IMR-90 (cell line): ENCODE data around the gene SAGE1. TPM values are rescaled to one million over a fixed set of nuclear protein-coding genes. Genes with fewer than 3 reads are reported as not detected.

Experiments
- ATAC-seq: fragments of 200-7000 bp; cut with Tn5 transposase; 2 replicates; pipeline ENCODE4 v1.9.1; 2020; ENCODE audit warnings: low read depth, mild to moderate bottlenecking, moderate library complexity
- BruUV-seq: library from RNA; stranded (reverse); fragments of 400-500 nt; replicated peaks from 2 replicates; lab custom pipeline; 2021; lab: Mats Ljungman, UMichigan
- CTCF ChIA-PET: fragments of 300-600 bp; formaldehyde crosslinking; extraction: SDS; loops from one replicate; lab custom pipeline; 2021; ENCODE audit warnings: antibody characterized with exemption; lab: Yijun Ruan, JAX
- POLR2A ChIA-PET: fragments of 300-600 bp; sonication (Branson Sonifier 250); formaldehyde crosslinking; loops from one replicate; lab custom pipeline; 2022; ENCODE audit warnings: antibody characterized with exemption; ENCODE audit not compliant: unreplicated experiment; lab: Charles Lee
- DNase-seq: peaks from one replicate; pipeline ENCODE4 v3.0.0; 2013
- H2AFZ ChIP-seq: replicated peaks from 2 replicates; pipeline ENCODE3; 2013; ENCODE audit warnings: low read length, mild to moderate bottlenecking; ENCODE audit not compliant: poor library complexity
- H2AK5ac ChIP-seq: 2 replicates; pipeline ENCODE4 v1.6.1; 2013; ENCODE audit warnings: low read depth, low read length, inconsistent platforms
- H2AK9ac ChIP-seq: replicated peaks from 2 replicates; pipeline ENCODE3; 2013; ENCODE audit warnings: mild to moderate bottlenecking, low read depth, low read length, moderate library complexity; ENCODE audit not compliant: poor library complexity
- H2BK120ac ChIP-seq: 2 replicates; pipeline ENCODE4 v1.6.1; 2013; ENCODE audit warnings: low read depth, low read length, inconsistent platforms
- H2BK15ac ChIP-seq: 3 replicates; pipeline ENCODE4 v1.6.1; 2013; ENCODE audit warnings: low read depth, low read length, inconsistent platforms
- H2BK20ac ChIP-seq: 2 replicates; pipeline ENCODE4 v1.6.1; 2013; ENCODE audit warnings: low read depth, mild to moderate bottlenecking, inconsistent platforms, low read length, moderate library complexity
- H2BK5ac ChIP-seq: 2 replicates; pipeline ENCODE4 v1.6.1; 2013; ENCODE audit warnings: mild to moderate bottlenecking, low read depth, low read length, inconsistent platforms; ENCODE audit not compliant: poor library complexity, severe bottlenecking
- H3K14ac ChIP-seq: replicated peaks from 2 replicates; pipeline ENCODE4 v1.6.1; 2013; ENCODE audit warnings: low read depth, low read length, inconsistent platforms
- H3K18ac ChIP-seq: 2 replicates; pipeline ENCODE4 v1.6.1; 2013; ENCODE audit warnings: low read depth, low read length, control low read depth
- H3K23ac ChIP-seq: 2 replicates; pipeline ENCODE4 v1.6.1; 2013; ENCODE audit warnings: low read depth, low read length, inconsistent platforms
- H3K27ac ChIP-seq: 2 replicates; pipeline ENCODE4 v1.5.1; 2013; ENCODE audit warnings: mild to moderate bottlenecking, control low read depth, low read length; ENCODE audit not compliant: insufficient read depth
- H3K27me3 ChIP-seq: 2 replicates; pipeline ENCODE4 v1.6.1; 2013; ENCODE audit warnings: low read length; ENCODE audit not compliant: control insufficient read depth, insufficient read depth
- H3K36me3 ChIP-seq: 2 replicates; pipeline ENCODE4 v1.6.1; 2013; ENCODE audit warnings: low read length, mixed read lengths; ENCODE audit not compliant: control insufficient read depth, insufficient read depth
- H3K4ac ChIP-seq: 2 replicates; pipeline ENCODE4 v1.6.1; 2013; ENCODE audit warnings: low read depth, low read length, inconsistent platforms
- H3K4me1 ChIP-seq: 2 replicates; pipeline ENCODE4 v1.6.1; 2013; ENCODE audit warnings: low read length, mixed read lengths; ENCODE audit not compliant: control insufficient read depth, insufficient read depth
- H3K4me2 ChIP-seq: 2 replicates; pipeline ENCODE4 v1.6.1; 2013; ENCODE audit warnings: low read depth, mild to moderate bottlenecking, control low read depth, low read length, moderate library complexity
- H3K4me3 ChIP-seq: 2 replicates; pipeline ENCODE4 v1.5.1; 2013; ENCODE audit warnings: low read depth, mild to moderate bottlenecking, control low read depth, low read length, moderate library complexity; ENCODE audit not compliant: insufficient read depth
- H3K56ac ChIP-seq: 2 replicates; pipeline ENCODE4 v1.6.1; 2013; ENCODE audit warnings: low read length, inconsistent platforms; ENCODE audit not compliant: insufficient read depth; ENCODE audit errors: extremely low read depth
- H3K79me1 ChIP-seq, 2 experiments: 2 replicates each; pipeline ENCODE4 v1.6.1; 2013; ENCODE audit warnings: low read length in 2 of 2, inconsistent platforms in 1 of 2, low read depth in 1 of 2
- H3K9ac ChIP-seq: 2 replicates; pipeline ENCODE4 v1.6.1; 2013; ENCODE audit warnings: low read depth, low read length, control low read depth
- H3K9me1 ChIP-seq: 2 replicates; pipeline ENCODE4 v1.6.1; 2013; ENCODE audit warnings: low read length, inconsistent platforms; ENCODE audit not compliant: insufficient read depth
- H3K9me3 ChIP-seq: 2 replicates; pipeline ENCODE4 v1.6.1; 2013; ENCODE audit warnings: low read length; ENCODE audit not compliant: control insufficient read depth, insufficient read depth
- H4K20me1 ChIP-seq: 2 replicates; pipeline ENCODE4 v1.6.1; 2013; ENCODE audit warnings: low read length, inconsistent platforms; ENCODE audit not compliant: insufficient read depth
- H4K5ac ChIP-seq: 2 replicates; pipeline ENCODE4 v1.6.1; 2013; ENCODE audit warnings: mild to moderate bottlenecking, low read depth, low read length, control low read depth
- H4K8ac ChIP-seq, 2 experiments: 2 replicates each; pipeline ENCODE4 v1.6.1; 2013; ENCODE audit warnings: low read depth in 2 of 2, low read length in 2 of 2, control low read depth in 1 of 2, inconsistent platforms in 1 of 2
- H4K91ac ChIP-seq: 2 replicates; pipeline ENCODE4 v1.6.1; 2013; ENCODE audit warnings: low read depth, low read length, inconsistent platforms; ENCODE audit not compliant: insufficient read depth
- BHLHE40 ChIP-seq: fragments of 150-350 bp; IDR thresholded peaks from 2 replicates; pipeline ENCODE4 v1.6.1; 2016; ENCODE audit warnings: mild to moderate bottlenecking, low read depth, low read length
- CEBPB ChIP-seq: IDR thresholded peaks from 2 replicates; pipeline ENCODE4 v1.6.1; 2012; ENCODE audit warnings: low read depth, low read length, improper control_type of control experiment
- CHD1 ChIP-seq: IDR thresholded peaks from 2 replicates; pipeline ENCODE4 v1.6.1; 2012; ENCODE audit warnings: low read depth, low read length, improper control_type of control experiment
- CTCF ChIP-seq: conservative IDR thresholded peaks from 2 replicates; pipeline ENCODE4 v1.5.1; 2012; ENCODE audit warnings: mild to moderate bottlenecking, low read depth, low read length, improper control_type of control experiment
- ELK1 ChIP-seq: fragments of 150-350 bp; IDR thresholded peaks from 2 replicates; pipeline ENCODE4 v1.6.1; 2016; ENCODE audit warnings: low read depth, mild to moderate bottlenecking, low read length, moderate library complexity, borderline replicate concordance
- FOS ChIP-seq: fragments of 150-350 bp; IDR thresholded peaks from 2 replicates; pipeline ENCODE4 v1.6.1; 2016; ENCODE audit warnings: low read depth, low read length
- MAFK ChIP-seq: IDR thresholded peaks from 2 replicates; pipeline ENCODE4 v1.6.1; 2012; ENCODE audit warnings: low read depth, low read length, improper control_type of control experiment
- MAZ ChIP-seq: IDR thresholded peaks from 2 replicates; pipeline ENCODE4 v1.6.1; 2012; ENCODE audit warnings: low read depth, mild to moderate bottlenecking, low read length, improper control_type of control experiment, moderate library complexity, borderline replicate concordance
- MXI1 ChIP-seq: IDR thresholded peaks from 2 replicates; pipeline ENCODE4 v1.6.1; 2012; ENCODE audit warnings: low read depth, mild to moderate bottlenecking, low read length, moderate library complexity, borderline replicate concordance
- NFE2L2 ChIP-seq: fragments of 150-350 bp; IDR thresholded peaks from 2 replicates; pipeline ENCODE4 v1.6.1; 2016; ENCODE audit warnings: low read depth, mild to moderate bottlenecking, low read length
- POLR2A ChIP-seq: IDR thresholded peaks from 2 replicates; pipeline ENCODE4 v1.6.1; 2012; ENCODE audit warnings: mild to moderate bottlenecking, low read depth, low read length
- RAD21 ChIP-seq: IDR thresholded peaks from 2 replicates; pipeline ENCODE4 v1.6.1; 2012; ENCODE audit warnings: low read length, improper control_type of control experiment
- RCOR1 ChIP-seq: IDR thresholded peaks from 2 replicates; pipeline ENCODE4 v1.6.1; 2012; ENCODE audit warnings: mild to moderate bottlenecking, low read length, improper control_type of control experiment; ENCODE audit not compliant: insufficient replicate concordance
- RFX5 ChIP-seq: IDR thresholded peaks from 2 replicates; pipeline ENCODE4 v1.8.0; 2012; ENCODE audit warnings: low read depth, mild to moderate bottlenecking, low read length, moderate library complexity
- SMC3 ChIP-seq: fragments of 150-350 bp; IDR thresholded peaks from 2 replicates; pipeline ENCODE4 v1.6.1; 2016; ENCODE audit warnings: low read depth, mild to moderate bottlenecking, antibody characterized with exemption, low read length, moderate library complexity
- WGBS, 2 experiments: methylation state at CpG; one replicate each; pipeline versions ENCODE4 v1.1.5 to v1.1.7; 2013; ENCODE audit warnings: missing lambda C conversion rate in 2 of 2; ENCODE audit not compliant: insufficient read length in 1 of 2; ENCODE audit errors: extremely low coverage in 2 of 2; 5-methylcytosine and 5-hydroxymethylcytosine counted together
- dilution Hi-C: fragments of 300-500 bp; cut with HindIII; formaldehyde crosslinking; loops from one replicate; pipeline ENCODE4 v1.14.3; 2018; ENCODE audit warnings: low sequenced_read_pairs; ENCODE audit not compliant: unreplicated experiment
- in situ Hi-C: fragments of 300-500 bp; cut with MboI; formaldehyde crosslinking; loops from 3 replicates; pipeline ENCODE4 v1.14.3; 2019; ENCODE audit warnings: low sequenced_read_pairs, inconsistent platforms, mixed read lengths
- intact Hi-C: fragments of 100-400 bp; cut with micrococcal nuclease; formaldehyde crosslinking; loops from 2 replicates; pipeline ENCODE4 v1.10.0; 2022
- polyA plus RNA-seq, 3 experiments: library from polyadenylated mRNA; depleted of rRNA; stranded (reverse); fragments of >200 nt; gene quantifications; 2 replicates each; pipeline ENCODE4 v1.2.3, GENCODE V29; 2012; ENCODE audit warnings: low replicate concordance in 1 of 3
- total RNA-seq: library from RNA; depleted of rRNA; stranded (reverse); fragments of >200 nt; gene quantifications from 2 replicates; pipeline ENCODE4 v1.2.3, GENCODE V29; 2012
- TF ChIP-seq, protein P1 (sequence below): fragments of 150-350 bp; IDR thresholded peaks from 2 replicates; pipeline ENCODE4 v1.6.1; 2017; ENCODE audit warnings: mild to moderate bottlenecking, antibody characterized with exemption, low read length, low read depth

Gene SAGE1
- total and polyA plus RNA-seq, 2 of the 4 experiments (the other 2 are of a cell fraction): not detected

DNA sequence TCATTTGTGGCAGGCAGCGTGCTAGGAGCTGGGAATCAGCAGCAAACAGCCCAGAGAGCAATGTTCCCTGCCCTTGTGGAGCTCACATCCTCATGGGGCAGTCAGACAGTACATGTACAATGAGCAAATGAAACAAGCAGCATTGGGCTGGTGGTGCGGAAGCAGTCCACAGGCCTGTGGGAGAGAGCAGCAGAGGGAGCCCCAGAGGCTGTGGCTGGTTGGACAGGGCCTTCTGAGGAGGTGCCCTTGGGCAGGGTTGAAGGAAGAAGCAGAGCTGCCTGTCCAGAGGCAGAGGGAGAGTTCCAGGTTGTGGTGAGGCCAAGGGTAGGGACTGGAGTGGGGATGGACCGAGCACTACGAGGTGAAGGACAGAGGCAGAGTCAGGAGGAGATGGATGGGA, 57.8 kb downstream of the SAGE1 start:
- TF ChIP-seq RFX5 (no peak), POLR2A (no peak), MAZ (no peak), BHLHE40 (no peak), NFE2L2 (no peak), CTCF (no peak), ELK1 (no peak), RCOR1 (no peak), MAFK (no peak), MXI1 (no peak), CEBPB (no peak), SMC3 (no peak), CHD1 (no peak), RAD21 (no peak), FOS (no peak)
- TF ChIP-seq, protein P1, sequence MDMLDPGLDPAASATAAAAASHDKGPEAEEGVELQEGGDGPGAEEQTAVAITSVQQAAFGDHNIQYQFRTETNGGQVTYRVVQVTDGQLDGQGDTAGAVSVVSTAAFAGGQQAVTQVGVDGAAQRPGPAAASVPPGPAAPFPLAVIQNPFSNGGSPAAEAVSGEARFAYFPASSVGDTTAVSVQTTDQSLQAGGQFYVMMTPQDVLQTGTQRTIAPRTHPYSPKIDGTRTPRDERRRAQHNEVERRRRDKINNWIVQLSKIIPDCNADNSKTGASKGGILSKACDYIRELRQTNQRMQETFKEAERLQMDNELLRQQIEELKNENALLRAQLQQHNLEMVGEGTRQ: no peak
- DNase-seq (no peak), ATAC-seq (no peak)
- H2AK5ac ChIP-seq: no peak overlapping the region
- POLR2A ChIA-PET: no interaction called here
- no peak overlapping the region for H3K23ac ChIP-seq
- in situ Hi-C loops (no loop called here), intact Hi-C loops (no loop called here), dilution Hi-C loops (no loop called here)
- 52% methylated on average over 4 of the region's 4 CpGs; no CpG with 5 or more reads in 1 of the 2 experiments for WGBS, 2 experiments
- no peak overlapping the region for H3K4me2 ChIP-seq
- no peak overlapping the region for H3K27ac ChIP-seq
- no peak overlapping the region for H2BK120ac ChIP-seq
- H3K79me1 ChIP-seq: no peaks in the 10 kb centered on the region
- no peaks in the 10 kb centered on the region for H4K20me1 ChIP-seq
- H4K91ac ChIP-seq: no peak overlapping the region
- no peaks in the 10 kb centered on the region for H3K36me3 ChIP-seq
- H2BK20ac ChIP-seq: no peak overlapping the region
- no peak overlapping the region for H3K18ac ChIP-seq
- no peaks in the 10 kb centered on the region for H3K9me3 ChIP-seq
- no TSS peak for BruUV-seq
- H3K4ac ChIP-seq: no peak overlapping the region
- H3K4me1 ChIP-seq: no peaks in the 10 kb centered on the region
- no peak overlapping the region for H3K9ac ChIP-seq
- H2BK15ac ChIP-seq: no peak overlapping the region
- no peak overlapping the region for H3K4me3 ChIP-seq
- H3K27me3 ChIP-seq: no peaks in the 10 kb centered on the region
- H3K9me1 ChIP-seq: no peaks in the 10 kb centered on the region
- H3K14ac ChIP-seq: no peak overlapping the region
- no peak overlapping the region for H2BK5ac ChIP-seq
- CTCF ChIA-PET: no interaction called here
- no peak overlapping the region for H4K8ac ChIP-seq
- H3K56ac ChIP-seq: no peak overlapping the region
- H4K5ac ChIP-seq: no peak overlapping the region
- no peak overlapping the region for H2AFZ ChIP-seq
- no peak overlapping the region for H2AK9ac ChIP-seq
